ENCODE results near the gene DNM1.

The DNM1 gene
- total RNA-seq = 0.12 to 2.4 (median 0.50) reads per million in 9 experiments

DNA sequence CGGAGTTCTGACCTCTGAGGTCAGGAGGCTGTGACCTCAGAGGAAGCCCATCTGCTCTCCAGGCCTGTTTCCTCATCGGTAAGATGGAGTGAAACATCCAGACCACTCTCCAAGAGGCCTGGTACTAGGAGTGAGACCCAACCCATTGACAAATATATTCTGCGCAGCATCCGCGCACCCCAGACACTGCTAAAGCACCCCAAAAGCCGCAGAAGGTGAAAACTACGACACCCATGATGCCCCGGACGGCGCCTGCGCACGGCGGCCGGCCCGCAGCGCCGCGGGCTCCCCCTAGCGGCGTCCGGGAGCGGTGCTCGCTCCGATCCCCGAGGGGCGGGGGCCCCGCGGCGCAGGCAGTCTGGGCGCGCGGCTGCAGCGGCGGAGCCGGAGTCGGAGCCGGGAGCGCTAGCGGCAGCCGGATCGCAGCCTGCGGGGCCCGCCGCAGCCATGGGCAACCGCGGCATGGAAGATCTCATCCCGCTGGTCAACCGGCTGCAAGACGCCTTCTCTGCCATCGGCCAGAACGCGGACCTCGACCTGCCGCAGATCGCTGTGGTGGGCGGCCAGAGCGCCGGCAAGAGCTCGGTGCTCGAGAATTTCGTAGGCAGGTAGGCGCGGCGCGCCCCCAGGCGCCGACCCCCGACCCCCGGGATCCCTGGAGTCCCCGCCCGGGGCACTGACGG lies at the start of gene DNM1:
Gene DNM1 (plus strand): TSS at position 356 of the 683 bp plus-strand sequence. CDS start 92 bp downstream, at position 448.
- ATAC-seq (replicated peaks) = peak; percentile 95
- no peaks in the 10 kb centered on the region for H3K9me3 Mint-ChIP-seq
- H3K4me3 Mint-ChIP-seq = peak within 1 kb of the TSS; percentile 66 to 72
- peak within 1 kb of the TSS in 1 of 2 donors; percentile 66 for H3K27ac Mint-ChIP-seq
- H3K27me3 Mint-ChIP-seq = peaks cover 26 to 37% of the 10 kb centered on the region in 2 donors
- peaks cover 0 to 4% of the 10 kb centered on the region in 2 donors for H3K4me1 Mint-ChIP-seq (ENCODE audit: low read depth in 2 of 2)
- peak; percentile 68 to 79 (median 70) for DNase-seq
- H3K36me3 Mint-ChIP-seq (ENCODE audit: insufficient read depth) = no peaks in the 10 kb centered on the region

DNA sequence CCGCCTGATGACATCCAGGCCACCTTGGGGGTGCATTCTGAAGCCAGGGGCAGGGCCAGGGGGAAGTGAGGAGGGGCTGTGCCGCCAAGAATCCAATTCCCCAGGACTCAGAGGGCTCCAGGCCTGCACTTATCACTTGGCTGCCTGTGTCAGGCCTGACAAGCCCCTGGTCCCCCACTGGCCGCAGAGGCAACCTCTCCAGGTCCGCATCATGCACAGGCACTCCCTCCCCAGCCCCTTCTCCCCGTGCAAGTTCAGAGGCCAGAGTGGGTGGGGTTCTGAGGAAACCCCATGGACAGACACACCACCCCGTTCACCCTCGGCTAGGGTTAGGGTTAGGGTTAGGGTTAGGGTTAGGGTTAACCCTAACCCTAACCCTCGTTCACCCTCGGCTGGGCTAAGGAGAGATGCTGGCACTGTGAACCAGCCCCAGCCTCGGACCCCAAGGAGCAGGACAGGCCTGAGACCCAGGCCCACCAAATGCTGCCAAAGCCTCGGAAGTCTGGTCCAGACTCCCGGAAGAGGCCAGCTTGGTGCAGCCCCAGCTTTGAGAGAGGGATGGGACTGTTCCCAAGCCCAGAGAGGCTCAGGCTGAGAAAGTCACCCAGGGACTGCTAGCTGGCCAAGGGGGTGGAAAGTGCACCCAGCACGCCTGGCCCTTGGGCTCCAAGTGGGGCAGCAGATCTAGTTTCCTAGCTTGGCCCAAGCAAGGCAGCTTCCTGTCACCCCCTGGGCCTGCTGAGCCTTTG lies 49.1 kb upstream of the DNM1 start:
- Mint-ChIP-seq H3K27ac (no peak overlapping the region), H3K4me3 (no peak overlapping the region), H3K27me3 (no peaks in the 10 kb centered on the region), H3K36me3 (ENCODE audit: insufficient read depth) (peaks cover under 1% of the 10 kb centered on the region), H3K9me3 (no peaks in the 10 kb centered on the region), H3K4me1 (ENCODE audit: low read depth in 2 of 2) (peaks cover 5 to 6% of the 10 kb centered on the region in 2 donors)
- ATAC-seq (replicated peaks) (no peak), DNase-seq (no peak)

GRCh38 chr9:128155736-128156500 lies 47.3 kb upstream of the DNM1 start:
- H3K4me1 Mint-ChIP-seq (ENCODE audit: low read depth in 2 of 2) = peaks cover 4 to 5% of the 10 kb centered on the region in 2 donors

GRCh38 chr9:128159522-128159783 lies 43.7 kb upstream of the DNM1 start:
- Mint-ChIP-seq H3K36me3 (ENCODE audit: insufficient read depth) (peaks cover 11% of the 10 kb centered on the region), H3K9me3 (no peaks in the 10 kb centered on the region), H3K4me3 (peak overlapping the region; percentile 80 to 85), H3K27ac (peak overlapping the region; percentile 49 to 87), H3K27me3 (no peaks in the 10 kb centered on the region), H3K4me1 (ENCODE audit: low read depth in 2 of 2) (peaks cover 12 to 15% of the 10 kb centered on the region in 2 donors)
- DNase-seq = peak; percentile 37 to 46 (median 40)
- ATAC-seq (replicated peaks) = peak; percentile 56

More at GRCh38 chr9:128155736-128156500, 47.3 kb upstream of the DNM1 start:
- Mint-ChIP-seq H3K27me3 (no peaks in the 10 kb centered on the region), H3K4me3 (no peak overlapping the region), H3K36me3 (ENCODE audit: insufficient read depth) (peaks cover 10% of the 10 kb centered on the region), H3K9me3 (no peaks in the 10 kb centered on the region), H3K27ac (peak overlapping the region in 1 of 2 donors; percentile 51)
- ATAC-seq (replicated peaks) = no peak
- no peak for DNase-seq

DNA sequence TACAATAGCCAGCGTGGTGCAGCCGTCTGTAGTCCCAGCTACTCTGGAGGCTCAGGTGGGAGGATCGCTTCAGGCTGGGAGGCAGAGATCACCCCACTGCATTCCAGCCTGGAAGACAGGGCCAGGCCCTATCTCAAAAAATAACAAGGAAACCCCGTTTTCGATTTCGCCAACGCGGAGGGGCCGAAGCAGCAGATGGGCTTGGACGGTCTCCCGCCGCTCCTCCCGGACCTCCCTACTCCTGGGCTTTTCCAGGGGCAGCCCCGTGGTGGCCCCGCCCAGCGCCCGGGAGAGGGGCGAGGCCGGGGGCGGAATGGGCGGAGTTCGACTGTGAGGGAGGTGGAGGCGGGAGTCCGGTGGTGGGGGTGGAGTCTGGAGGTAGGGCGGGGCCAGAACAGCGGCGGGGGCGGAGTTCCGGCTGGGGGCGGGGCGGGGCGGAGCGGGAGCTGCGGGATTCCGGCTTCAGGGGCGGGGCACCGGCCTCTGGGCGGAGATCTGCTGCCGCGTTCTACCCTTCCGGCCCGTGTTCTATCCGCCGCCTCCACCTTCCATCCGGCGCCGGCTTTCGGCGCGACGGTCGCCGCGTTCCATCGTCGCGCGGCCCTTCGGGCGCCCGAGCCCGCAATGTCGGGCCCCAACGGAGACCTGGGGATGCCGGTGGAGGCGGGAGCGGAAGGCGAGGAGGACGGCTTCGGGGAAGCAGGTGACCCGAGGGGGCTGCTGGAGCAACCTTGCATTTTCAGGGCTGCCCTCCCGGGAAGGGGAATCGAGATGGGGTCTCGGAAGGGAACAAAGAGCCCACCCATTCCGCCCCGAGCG lies 43.2 kb upstream of the DNM1 start, which contains the start of gene BBLN:
Gene BBLN (plus strand): TSS at position 482 of the 819 bp plus-strand sequence. CDS start 143 bp downstream, at position 625.
- H3K27ac Mint-ChIP-seq = peak within 1 kb of the TSS; percentile 49 to 87
- no peaks in the 10 kb centered on the region for H3K9me3 Mint-ChIP-seq
- H3K36me3 Mint-ChIP-seq (ENCODE audit: insufficient read depth) = peaks cover 14% of the 10 kb centered on the region
- no peaks in the 10 kb centered on the region for H3K27me3 Mint-ChIP-seq
- ATAC-seq (replicated peaks) (peak; percentile 85), DNase-seq (peak; percentile 84 to 87 (median 87))
- peak within 1 kb of the TSS; percentile 80 to 85 for H3K4me3 Mint-ChIP-seq
- H3K4me1 Mint-ChIP-seq (ENCODE audit: low read depth in 2 of 2) = peaks cover 12 to 15% of the 10 kb centered on the region in 2 donors

DNA sequence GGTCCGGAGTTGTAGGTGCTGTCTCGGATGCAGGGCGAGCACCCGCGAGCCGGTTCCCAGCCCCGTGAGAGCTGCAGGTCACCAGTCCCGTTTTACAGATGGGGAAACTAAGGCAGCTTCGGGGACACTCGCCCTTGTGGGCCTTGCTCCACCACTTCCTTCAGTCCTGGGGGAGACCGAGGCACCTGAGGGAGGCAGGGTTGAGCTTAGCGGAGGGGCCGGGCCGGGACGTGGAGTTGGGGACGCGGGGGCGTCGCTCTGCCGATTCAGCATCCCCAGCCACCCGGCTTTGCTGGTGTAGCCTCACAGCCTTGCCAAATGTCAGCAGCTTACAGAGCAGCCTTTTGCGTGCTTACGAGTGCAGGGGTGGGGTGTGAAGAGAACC lies 42.6 kb upstream of the DNM1 start:
- no peaks in the 10 kb centered on the region for H3K9me3 Mint-ChIP-seq
- H3K36me3 Mint-ChIP-seq (ENCODE audit: insufficient read depth) = peaks cover 16% of the 10 kb centered on the region
- H3K4me1 Mint-ChIP-seq (ENCODE audit: low read depth in 2 of 2) = peaks cover 12 to 15% of the 10 kb centered on the region in 2 donors
- no peaks in the 10 kb centered on the region for H3K27me3 Mint-ChIP-seq
- DNase-seq (peak; percentile 11 to 25 (median 14)), ATAC-seq (replicated peaks) (peak; percentile 15)
- peak overlapping the region; percentile 49 to 60 for H3K27ac Mint-ChIP-seq
- peak overlapping the region; percentile 80 to 85 for H3K4me3 Mint-ChIP-seq

DNA sequence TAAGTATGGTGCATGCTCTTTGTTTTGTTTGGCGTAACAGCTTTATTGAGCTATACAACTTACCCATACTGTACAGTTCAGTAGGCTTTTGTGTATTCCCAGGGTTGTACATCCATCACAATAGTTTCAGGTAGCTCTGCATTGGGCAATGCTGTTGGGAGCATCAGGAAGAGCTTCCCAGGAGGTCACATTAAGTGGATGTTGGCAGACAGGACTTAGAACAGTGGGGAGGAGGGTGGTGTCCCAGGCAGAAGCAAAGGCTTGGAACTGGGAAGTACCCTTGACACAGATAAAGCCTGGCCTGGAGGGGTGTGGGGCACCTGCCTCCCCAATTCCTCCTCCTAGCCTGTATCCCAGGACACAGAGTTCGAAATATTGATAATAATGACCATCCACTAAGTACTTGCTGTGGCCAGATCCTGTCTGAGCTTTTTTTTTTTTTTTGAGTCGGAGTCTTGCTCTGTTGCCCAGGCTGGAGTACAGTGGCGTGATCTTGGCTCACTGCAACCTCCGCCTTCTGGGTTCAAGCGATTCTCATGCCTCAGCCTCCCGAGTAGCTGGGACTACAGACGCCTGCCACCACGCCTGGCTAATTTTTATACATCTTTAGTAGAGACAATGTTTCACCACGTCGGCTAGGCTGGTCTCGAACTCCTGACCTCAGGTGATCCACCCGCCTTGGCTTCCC lies 41.8 kb upstream of the DNM1 start:
- H3K9me3 Mint-ChIP-seq = no peaks in the 10 kb centered on the region

GRCh38 chr9:128162215-128163026 lies 40.8 kb upstream of the DNM1 start:
- no peaks in the 10 kb centered on the region for H3K27me3 Mint-ChIP-seq
- ATAC-seq (replicated peaks) = no peak
- no peak overlapping the region for H3K27ac Mint-ChIP-seq
- no peak for DNase-seq
- H3K9me3 Mint-ChIP-seq = no peaks in the 10 kb centered on the region
- peaks cover 27% of the 10 kb centered on the region for H3K36me3 Mint-ChIP-seq (ENCODE audit: insufficient read depth)
- peak overlapping the region; percentile 8 to 85 for H3K4me3 Mint-ChIP-seq
- H3K4me1 Mint-ChIP-seq (ENCODE audit: low read depth in 2 of 2) = peaks cover 12 to 15% of the 10 kb centered on the region in 2 donors

More for the DNA sequence above, 41.8 kb upstream of the DNM1 start:
- Mint-ChIP-seq H3K4me3 (peak overlapping the region; percentile 80 to 85), H3K27me3 (no peaks in the 10 kb centered on the region), H3K36me3 (ENCODE audit: insufficient read depth) (peaks cover 22% of the 10 kb centered on the region), H3K27ac (peak overlapping the region in 1 of 2 donors; percentile 60), H3K4me1 (ENCODE audit: low read depth in 2 of 2) (peaks cover 12 to 15% of the 10 kb centered on the region in 2 donors)
- DNase-seq = no peak
- ATAC-seq (replicated peaks) = no peak

DNA sequence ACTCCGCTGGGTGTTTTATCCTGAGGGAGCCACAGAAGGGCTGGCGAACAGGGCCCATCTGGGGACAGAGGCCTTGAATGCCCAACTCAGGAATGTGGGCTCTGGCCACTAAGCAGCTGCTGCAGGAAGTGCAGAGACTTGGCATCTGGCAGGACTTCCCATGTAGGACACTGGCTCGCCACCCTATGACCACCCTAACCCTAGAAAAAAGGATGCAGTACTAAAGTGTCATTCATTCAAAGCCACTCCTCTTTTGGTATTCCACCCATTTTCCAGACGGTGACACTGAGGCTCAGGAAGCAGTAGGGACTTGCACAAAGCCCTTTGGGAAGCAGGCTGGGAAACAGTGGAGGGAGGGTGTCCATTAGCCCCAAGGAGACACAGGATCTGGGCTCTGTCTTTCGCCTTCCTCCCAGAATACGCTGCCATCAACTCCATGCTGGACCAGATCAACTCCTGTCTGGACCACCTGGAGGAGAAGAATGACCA lies 40.1 kb upstream of the DNM1 start:
- H3K36me3 Mint-ChIP-seq (ENCODE audit: insufficient read depth) = peaks cover 28% of the 10 kb centered on the region
- ATAC-seq (replicated peaks) (no peak), DNase-seq (no peak)
- no peaks in the 10 kb centered on the region for H3K27me3 Mint-ChIP-seq
- H3K9me3 Mint-ChIP-seq = no peaks in the 10 kb centered on the region
- no peak overlapping the region for H3K4me3 Mint-ChIP-seq
- H3K27ac Mint-ChIP-seq = no peak overlapping the region
- peaks cover 12 to 15% of the 10 kb centered on the region in 2 donors for H3K4me1 Mint-ChIP-seq (ENCODE audit: low read depth in 2 of 2)

GRCh38 chr9:128163523-128164306 lies 39.5 kb upstream of the DNM1 start:
- no peak overlapping the region for H3K4me3 Mint-ChIP-seq
- H3K27me3 Mint-ChIP-seq = no peaks in the 10 kb centered on the region
- peaks cover 30% of the 10 kb centered on the region for H3K36me3 Mint-ChIP-seq (ENCODE audit: insufficient read depth)
- H3K9me3 Mint-ChIP-seq = no peaks in the 10 kb centered on the region
- peaks cover 12 to 15% of the 10 kb centered on the region in 2 donors for H3K4me1 Mint-ChIP-seq (ENCODE audit: low read depth in 2 of 2)
- H3K27ac Mint-ChIP-seq = no peak overlapping the region
- no peak for DNase-seq
- no peak for ATAC-seq (replicated peaks)

DNA sequence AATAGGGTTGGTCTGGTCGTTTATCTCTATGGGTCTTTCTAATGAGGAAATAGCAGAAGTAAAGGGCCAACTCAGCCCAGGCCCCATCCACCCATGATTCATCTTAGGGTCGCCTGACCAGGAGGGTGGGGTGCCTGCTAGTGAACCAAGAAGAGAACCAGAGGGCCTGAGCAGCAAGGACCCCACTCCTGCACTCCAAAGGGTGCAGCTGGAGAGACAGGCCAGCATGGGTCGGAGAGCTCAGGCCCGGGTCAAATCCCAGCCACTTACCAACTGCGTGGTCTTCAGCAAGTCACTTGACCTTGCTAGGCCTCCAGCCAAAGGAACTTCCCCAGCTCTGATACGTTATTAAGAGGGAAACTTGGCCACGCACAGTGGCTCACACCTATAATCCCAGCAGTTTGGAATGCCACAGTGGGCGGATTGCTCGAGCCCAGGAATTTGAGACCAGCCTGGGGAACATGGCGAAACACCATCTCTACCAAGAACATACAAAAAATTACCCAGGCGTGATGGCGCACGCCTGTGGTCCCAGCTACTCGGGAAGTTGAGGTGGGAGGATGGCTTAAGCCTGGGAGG lies 38.8 kb upstream of the DNM1 start:
- no peak for ATAC-seq (replicated peaks)
- Mint-ChIP-seq H3K9me3 (no peaks in the 10 kb centered on the region), H3K36me3 (ENCODE audit: insufficient read depth) (peaks cover 29% of the 10 kb centered on the region), H3K27me3 (no peaks in the 10 kb centered on the region), H3K27ac (no peak overlapping the region), H3K4me1 (ENCODE audit: low read depth in 2 of 2) (peaks cover 9 to 12% of the 10 kb centered on the region in 2 donors), H3K4me3 (no peak overlapping the region)
- DNase-seq = no peak

Measured in effector memory CD8-positive, alpha-beta T cell (primary cell).